Activated naive CD4-positive, alpha-beta T cell (primary cell): Measurements from ENCODE around the gene PRKN.

Experiments used
- DNase-seq, 4 experiments: peaks; one replicate each; lab custom pipeline; 2025; lab: John Stamatoyannopoulos, UW

Gene PRKN

DNA sequence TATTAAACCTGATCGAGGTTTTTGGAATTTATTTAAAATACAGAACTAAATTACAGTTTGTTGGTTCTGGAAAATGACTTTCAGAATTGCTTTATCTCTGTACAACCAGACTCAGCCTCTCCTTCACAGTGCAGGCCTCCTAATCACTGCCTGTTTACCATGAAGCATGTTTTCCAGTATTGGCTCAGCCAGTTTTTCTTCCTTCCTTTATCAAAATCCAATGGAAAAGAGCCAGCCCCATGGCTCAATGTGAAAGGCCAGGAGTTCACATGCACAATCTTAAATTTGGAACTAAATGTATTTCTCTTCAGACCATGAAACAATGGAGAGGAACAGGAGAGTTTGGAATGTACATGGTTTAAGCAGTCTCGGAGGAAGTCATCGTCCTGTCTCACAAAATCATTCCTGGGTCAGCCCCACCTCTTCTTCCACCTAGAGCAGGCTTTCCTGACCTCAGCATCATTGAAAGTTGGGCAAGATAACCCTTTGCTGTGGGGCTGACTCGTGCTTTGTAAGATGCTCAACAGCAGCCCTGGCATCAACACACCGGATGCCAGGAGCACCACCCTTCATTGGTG lies 772.8 kb downstream of the PRKN start:
- DNase-seq = no peak

DNA sequence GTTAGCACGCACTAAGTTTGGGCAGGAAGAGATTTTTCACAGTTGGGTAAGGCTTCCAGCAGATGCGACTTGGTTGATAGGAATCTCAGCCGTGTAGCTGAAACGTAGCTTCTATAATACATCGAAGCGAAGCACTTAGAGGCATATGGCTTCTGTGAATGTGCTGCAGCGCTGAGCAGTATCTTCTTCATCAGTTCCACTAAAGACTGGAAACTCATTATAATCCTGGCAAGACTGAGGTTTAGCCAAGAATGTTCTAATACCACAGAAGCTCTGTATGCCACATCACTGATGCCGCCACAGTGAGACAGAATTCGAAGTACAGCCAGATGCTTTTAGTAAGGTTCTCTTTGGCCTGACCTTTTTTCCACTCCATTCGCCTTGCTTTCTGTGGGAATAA lies 773.5 kb downstream of the PRKN start:
- no peak for DNase-seq

DNA sequence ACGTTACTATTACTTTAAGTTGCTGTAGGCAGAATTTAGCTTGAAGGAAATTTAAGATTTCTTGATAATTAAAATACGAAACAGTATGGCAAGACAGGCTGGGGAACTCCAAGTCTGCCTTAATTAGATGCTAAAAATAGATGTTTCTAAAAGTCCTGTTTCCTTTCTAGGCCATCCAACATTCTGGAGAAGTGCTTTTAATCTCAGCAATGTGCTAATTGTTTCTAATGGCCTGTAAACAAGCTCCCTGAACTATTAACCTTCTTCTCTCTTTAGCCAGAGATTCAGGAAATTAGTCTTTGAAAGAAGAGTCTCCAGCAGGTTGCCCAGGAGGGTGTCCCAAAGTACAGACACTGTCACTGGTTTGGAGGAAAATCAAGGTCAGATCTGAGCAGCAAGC lies 776.4 kb downstream of the PRKN start:
- DNase-seq = no peak

DNA sequence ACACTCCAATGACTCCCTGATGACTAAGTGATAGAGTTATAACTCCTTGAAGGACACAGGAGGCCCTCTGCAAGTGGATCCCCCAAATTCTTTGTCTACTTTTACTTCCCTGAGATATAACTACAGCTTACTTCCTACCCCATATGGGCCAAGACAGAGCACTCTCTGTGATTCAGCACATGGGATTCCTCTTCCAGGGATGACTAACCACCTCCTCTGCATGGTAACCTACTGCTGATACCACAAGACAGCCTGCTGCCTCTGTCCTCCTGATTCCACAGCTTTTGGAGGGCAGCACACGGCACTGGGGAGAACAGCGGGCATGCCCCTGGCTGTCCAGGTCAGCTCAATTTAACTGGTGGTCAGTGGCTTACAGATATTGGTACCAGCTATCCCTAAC lies 778.0 kb downstream of the PRKN start:
- DNase-seq = no peak

DNA sequence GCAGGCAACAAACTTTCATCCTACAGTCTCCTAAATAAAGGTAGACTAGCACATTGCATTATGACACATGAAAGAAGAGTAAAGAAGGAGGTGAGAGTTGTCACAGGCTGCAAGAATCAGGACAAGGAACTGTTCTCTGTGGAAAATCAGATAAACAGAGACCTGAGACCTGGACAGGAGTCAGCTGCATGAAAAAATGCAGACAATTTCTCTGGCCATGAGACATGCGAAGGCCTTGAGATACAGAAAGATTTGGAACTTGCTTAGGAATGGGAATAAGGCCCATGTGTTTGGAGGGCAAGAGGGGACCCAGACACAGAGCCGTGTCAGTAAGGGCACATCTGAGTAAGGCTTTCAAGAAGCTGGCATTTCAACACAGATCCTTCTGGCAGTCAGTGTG lies 779.1 kb downstream of the PRKN start:
- no peak for DNase-seq

DNA sequence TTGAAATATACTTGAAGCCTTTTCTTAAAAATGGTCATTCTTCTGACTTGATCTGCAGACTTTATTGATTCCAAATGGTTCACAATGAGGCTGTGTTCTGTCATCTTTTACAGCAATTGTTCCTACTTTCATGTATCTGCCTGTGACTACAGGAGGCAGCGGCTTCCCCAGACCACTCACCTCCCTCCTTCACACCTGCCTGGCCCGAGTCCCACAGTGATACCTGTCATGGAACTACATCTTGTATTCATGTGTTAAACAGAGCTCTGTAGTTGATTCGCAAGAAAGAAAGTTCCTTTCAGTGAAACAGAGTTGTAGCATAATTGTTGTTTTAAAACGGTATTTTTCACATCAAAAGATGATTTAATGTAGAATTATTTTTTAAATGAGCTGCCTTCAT lies 780.2 kb downstream of the PRKN start:
- no peak for DNase-seq

DNA sequence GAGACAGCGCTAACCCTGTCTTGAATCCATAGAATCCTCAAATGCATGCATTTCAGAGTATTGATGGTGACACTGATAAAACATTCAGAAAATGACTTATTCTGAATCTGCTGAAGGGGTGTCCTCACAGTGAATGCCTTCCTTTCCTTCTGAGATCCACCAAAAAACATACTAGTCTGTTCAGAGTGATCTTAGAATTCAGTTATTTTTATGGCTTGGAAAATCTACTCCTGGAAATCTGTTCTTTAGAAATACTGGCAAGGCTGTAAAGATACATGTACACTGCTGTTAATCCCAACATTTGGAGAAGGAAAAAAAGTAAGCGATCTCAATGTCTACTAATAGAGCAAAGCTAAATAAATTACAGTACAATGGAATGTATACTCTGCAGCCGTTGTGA lies 781.1 kb downstream of the PRKN start:
- no peak for DNase-seq

DNA sequence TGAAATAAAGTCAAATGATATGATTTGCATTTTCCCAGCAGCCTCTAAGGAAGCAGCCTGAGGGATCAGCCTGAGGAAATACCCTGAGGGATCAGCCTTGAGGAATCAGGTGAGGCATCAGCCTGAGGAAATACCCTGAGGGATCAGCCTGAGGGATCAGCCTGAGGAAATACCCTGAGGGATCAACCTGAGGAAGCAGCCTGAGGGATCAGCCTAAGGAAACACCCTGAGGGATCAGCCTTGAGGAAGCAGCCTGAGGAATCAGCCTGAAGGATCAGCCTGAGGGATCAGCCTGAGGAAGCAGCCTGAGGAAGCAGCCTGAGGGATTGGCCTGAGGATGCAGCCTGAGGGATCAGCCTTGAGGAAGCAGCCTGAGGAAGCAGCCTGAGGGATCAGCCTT lies 784.0 kb downstream of the PRKN start:
- no peak for DNase-seq

DNA sequence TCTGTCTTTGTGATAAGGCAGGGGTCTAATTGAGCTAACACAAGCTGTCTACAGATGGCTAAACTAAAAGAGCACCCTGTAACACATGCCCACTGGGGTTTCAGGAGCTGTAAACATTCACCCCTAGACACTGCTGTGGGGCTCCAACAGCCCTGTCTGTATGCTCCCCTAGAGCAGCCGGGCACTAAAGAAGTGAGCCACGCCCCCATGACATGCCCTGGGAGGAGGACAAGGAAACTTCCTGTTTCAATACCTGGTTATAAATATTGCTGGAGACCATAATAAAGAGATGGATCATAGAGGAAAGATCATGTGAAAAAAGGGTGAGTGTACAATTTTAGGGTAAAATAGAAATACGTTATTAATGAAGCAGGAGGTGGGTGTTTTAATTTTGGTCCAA lies 786.0 kb downstream of the PRKN start:
- no peak for DNase-seq

DNA sequence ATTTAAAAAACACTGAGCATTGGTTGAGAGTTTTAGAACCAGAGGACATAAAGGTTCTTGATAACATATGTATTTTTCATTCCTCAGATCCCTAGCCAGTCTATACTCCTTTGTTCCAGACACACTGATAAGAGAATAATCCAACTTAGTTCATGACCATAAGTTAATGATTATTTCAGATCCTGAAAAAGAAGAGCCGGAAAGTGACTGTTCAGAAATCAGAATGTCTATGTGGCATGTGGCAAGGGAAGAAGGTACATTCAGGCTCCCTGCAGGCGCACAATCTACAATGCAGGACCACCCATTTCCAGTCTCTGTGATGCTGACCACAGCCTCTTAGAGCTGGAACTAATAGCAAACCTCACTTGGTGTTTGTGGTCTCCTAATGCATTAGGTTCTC lies 787.0 kb downstream of the PRKN start:
- DNase-seq = no peak

DNA sequence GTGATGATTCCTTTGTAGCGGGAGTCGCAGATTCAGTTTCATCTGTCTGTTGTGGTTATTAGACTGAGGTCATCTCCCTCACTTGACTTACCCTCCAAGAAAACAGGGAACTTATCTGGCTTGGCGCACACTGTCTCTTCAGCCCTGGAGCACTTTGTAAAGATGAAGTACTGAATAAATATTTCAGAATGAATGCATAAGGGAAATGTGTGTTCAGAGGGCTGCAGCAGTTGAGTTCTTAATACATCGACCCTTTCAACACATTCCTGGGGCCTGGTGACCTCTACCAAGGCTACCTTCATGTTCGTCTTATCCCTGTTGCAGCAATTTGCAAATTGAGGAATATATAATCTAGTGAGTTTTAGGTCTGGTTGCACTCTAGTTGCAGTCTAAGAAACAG lies 801.2 kb downstream of the PRKN start:
- DNase-seq = no peak

DNA sequence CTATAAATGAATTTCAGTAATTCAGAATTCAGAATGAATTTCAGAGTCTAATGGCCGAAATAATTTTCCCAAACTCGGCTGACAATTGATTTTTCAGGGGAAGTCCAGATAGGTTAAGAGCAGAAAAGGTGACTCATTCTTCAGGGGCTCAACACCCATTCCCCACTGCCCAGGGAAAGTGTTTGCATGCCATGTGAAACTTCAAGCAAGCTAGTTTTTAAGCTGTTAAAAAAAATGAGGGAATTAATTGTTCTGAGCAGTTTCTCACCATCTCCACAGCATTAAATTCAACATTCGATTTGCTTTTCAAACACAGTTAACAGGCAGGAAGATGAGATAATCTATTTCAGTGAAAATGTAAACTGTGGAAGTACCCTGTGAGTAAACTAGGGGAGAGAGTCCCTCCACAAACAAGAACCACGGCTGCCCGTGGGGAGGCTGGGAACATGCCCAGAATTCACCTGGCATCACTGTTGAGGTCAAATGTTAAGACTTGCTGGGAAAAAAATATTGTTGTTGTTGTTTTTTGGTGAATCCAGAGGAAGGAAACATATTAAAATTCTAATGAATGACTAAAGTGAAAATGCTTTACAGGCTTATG lies 803.0 kb downstream of the PRKN start:
- no peak for DNase-seq

DNA sequence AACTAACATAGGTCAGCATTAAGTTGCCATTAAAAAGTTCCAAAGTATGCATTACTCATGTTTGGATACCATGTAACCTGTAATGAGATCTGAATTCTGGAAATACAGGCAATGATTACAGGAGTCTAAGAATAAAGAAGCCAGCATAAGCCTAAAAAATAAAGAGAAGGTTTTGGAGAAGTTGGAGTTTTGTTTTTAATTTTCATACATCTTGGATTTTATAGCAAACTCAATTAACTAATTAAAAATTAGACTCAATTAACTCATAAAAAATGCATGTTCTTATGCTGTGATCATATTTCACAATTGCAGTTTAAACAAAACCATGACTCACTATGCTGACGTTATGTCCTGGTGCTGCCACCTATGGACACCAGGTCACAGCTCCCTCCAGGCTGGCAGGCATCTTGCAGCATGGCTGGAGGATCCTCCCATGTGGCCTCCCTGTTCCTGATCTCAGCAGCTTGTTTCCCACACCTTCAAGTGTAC lies 804.9 kb downstream of the PRKN start:
- DNase-seq = no peak

DNA sequence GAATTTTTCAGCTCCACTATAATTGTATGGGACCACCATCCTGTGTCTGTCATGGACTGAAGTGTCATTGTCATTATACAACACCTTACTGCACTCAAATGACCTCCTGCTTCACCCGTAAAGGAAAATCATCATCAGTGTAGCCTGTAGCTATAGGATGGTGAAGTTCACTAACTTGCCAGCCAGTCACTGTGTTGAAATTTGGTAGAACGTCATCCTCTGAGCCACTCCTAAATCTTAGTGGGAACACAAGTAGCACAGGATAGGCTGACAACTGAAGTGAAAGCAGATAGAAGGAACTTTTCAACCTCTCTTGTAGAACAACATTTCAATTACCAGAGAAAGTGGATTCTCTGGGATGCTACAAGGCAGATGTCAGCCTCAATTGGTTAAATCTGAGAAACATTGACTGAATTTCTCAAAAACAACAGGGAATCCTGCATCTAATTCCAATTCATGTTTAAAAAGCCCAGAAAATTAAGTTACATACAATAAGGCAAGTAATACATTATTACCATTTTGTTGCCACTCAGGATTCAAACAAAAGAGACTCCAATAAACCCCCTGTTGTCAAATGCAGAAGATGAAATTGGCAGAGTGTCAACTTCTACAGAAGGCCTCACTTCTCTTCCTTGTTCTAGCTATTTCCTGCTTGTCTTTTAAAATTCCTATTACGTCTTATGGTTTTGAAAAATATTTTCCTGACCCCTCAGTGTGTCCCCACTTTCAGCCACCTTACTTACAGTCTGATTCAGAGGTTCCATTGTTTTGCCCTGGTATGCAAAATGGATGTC lies 805.8 kb downstream of the PRKN start:
- DNase-seq = no peak

DNA sequence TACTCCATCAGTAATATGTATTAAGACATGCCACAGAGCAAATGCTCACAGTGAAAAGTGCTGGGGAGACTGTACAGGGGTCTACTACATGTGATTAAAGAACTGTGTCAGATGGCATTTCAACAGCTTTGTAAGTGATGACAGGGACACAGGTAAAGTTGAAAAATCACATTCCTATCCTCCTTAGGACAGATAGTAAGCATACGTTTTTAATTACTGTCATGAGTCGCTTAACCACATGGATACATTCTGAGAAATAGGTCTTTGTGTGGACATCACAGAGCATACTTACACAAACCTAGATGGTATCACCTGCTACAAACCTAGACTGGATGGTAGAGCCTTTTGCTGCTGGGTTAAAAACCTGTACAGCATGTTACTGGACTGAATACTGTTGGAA lies 807.9 kb downstream of the PRKN start:
- DNase-seq = no peak

DNA sequence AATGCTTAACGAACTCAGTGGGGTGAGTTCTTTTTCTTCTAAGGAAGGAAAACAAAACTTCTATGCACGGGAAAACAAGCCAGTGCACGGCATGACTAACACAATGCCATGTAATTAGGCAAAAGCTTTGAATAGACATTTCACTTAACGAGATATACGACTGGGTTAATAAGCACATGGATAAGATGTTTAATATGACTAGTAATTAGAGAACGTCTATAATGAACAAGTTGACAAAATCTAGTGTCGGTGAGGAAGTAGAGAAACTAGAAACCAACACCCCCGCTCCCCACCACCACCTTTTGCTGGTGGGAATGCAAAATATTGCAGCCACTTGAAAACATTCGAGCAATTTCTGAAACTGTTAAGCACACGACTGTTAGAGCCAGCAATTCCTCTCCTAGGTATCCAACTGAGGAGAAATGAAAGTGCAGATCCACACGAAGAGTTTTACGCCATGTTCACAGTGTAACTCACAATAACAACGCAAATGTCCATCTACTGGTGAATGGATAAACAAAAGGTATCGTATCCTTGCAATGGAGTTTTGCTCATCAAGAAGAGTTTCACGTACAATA lies 808.8 kb downstream of the PRKN start:
- DNase-seq = no peak

DNA sequence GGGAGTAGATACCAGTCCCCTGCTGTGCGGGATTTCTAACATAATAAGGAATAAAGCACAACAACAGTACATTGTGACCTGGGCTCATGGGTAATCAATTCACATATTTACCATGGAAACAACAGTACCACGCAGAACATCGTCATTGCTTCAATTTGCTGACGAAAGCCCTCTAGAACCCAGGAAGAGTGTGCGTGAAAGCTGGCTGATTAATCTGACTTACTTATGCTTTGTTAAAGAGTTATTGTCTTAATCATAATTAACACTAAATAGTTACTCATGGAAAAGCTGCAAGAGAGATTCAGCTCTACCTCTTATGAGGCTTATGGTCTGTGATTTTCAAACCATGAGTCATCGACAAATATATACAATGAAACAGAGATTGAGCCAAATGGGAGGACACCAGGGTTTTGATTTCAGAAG lies 809.4 kb downstream of the PRKN start:
- no peak for DNase-seq

DNA sequence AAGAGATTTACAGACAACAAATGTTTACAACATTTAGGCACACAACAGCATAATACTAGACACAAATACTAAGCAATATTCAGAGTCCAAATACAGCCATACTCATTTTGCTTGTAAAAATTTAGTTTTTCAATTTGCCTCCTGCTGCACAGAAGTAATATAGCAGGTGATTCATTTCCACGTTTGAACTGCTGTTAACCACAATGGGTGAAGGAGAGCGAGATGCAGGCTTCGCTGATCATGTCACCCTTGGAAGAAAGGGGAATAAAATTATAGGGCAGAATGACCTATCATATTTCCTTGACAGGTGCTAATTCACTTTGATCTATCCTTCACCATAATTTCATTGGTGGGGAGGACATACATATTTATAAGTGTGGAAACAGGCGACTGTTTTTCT lies 809.9 kb downstream of the PRKN start:
- DNase-seq = no peak

DNA sequence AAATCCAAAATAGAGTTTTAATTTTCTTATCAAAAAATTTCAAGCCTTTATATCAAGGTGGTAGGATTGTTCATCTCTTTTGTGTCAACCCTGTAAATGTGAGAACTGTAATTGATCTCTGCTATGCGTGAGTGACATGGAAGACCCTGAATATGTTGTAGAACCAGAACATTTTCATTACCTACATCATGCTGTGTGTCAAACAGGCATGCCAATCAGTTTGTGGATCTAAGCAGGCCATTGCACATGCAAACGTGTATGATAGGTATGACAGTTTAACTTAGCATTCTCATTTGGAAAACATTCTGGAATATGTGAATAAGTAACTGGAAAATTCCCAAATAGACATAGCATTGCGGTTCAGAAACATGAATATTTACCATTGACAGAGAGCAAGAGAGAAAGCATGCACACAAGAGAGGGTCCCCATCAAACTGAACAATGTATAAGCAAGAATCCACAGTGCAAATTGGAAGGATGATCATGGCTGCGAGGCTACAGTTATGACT lies 812.1 kb downstream of the PRKN start:
- DNase-seq = no peak

DNA sequence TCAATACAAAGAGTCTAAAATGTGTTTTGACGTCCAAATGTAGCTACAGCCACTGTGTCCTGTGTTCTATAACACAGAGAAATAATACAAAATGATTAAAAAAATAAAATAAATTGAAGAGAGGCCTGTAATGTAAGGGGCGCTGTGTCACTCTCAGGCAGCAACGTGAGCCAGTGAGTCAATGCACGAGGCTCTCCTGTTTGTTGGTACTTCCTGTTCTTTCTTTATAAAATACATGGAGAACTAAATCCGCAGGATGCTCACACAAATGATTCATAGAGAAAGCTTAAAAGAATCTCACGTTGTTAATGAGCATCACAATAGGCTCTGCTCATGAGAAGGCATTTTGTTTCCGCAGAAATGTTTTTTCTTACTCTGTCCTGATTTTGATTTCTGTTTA lies 818.7 kb downstream of the PRKN start:
- no peak for DNase-seq

DNA sequence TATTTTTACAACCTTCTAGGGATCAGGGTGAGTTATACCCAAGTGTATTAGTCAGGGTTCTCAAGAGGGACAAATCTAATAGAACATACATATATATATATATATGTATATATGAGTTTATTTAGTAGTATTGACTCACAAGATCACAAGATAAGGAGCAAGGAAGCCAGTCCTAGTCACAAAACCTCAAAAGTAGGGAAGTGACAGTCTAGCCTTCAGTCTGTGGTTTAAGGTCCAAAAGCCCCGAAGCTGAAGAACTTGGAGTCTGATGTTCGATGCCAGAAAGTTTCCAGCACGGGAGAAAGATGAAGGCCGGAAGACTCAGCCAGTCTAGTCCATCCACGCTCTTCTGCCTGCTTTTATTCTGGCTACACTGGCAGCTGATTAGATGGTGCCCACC lies 821.0 kb downstream of the PRKN start:
- no peak for DNase-seq

DNA sequence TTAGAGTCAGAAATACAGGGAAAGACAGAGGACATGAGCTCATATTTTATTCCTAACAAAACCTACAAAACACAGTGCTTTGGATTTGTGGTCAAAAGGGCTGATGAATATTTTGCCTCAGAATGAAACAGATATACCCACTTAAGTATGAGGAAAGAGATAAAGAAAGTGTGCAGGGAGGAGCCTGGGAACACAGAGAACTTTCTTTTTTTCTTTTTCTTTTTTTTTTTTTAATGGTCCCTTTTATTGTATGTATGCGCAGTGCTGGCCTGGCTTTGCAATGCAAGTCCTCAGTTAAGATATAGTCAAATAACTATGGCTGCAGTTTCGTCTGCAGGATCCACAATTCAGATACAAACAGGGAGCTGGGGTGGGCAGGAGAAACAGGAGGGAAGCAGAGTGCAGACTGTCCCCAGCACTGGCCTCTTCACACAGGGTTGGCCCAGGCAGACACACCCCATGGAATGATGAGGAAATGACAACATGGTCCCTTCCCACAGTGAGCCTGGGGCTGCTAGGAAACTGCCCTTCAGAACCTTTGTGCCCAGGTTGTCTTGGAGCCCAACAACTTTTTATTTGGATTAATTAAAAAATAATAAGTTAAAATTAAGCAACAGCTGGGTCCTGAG lies 823.9 kb downstream of the PRKN start:
- no peak for DNase-seq
